Measurements from ENCODE around the gene MAMLD1. TPM values are rescaled to one million over a fixed set of nuclear protein-coding genes. Genes with fewer than 3 reads are reported as not detected.

Gene MAMLD1
- total RNA-seq, 4 donors from 2014 or later, result 0.20 to 1.2 (median 0.95) TPM; not detected in 1

- Histone ChIP-seq H3K4me1 (peaks cover 0 to 28% (median 9%) of the 10 kb centered on the region in 4 donors), H3K27me3 (peaks cover 34% of the 10 kb centered on the region), H3K4me3 (peak overlapping the region in 3 of 4 donors; percentile 42 to 68 (median 44)), H3K27ac (no peak overlapping the region), H3K36me3 (no peaks in the 10 kb centered on the region), H3K9me3 (no peaks in the 10 kb centered on the region)
- no peak for TF ChIP-seq POLR2A (IDR thresholded peaks at IDR 0.05)
- peak in 1 of 3 donors; percentile 13 for TF ChIP-seq POLR2AphosphoS5 (IDR thresholded peaks at IDR 0.05)
- no peak for TF ChIP-seq EP300 (IDR thresholded peaks at IDR 0.05; ENCODE audit: low read depth)
- TF ChIP-seq CTCF (IDR thresholded peaks at IDR 0.05), result no peak
- intact Hi-C loops (cut with DNase I; ENCODE audit: low total_unique reads) (no loop called here), in situ Hi-C loops (cut with MboI; ENCODE audit: low pct_ligation_motif_present in 1 of 4, low pct_unique_long_range_greater_than_20kb in 1 of 4, low sequenced_read_pairs in 3 of 4) (loop anchor here in 2 of 4 donors (25.0 kb wide), 1 partner anchor 399 kb away; no protein-coding TSS in a partner anchor)
- WGBS, 2 donors (ENCODE audit: low coverage in 1 of 2), result 49% methylated on average over 37 of the region's 43 CpGs; no CpG with 5 or more reads in 1 of the 2 donors
- peak; percentile 22 for DNase-seq
Measured at GRCh38 chrX:150361070-150361776, 1.9 kb upstream of the MAMLD1 start.

GRCh38 chrX:150361777-150362351 is 1.3 kb upstream of the MAMLD1 start:
- H3K27ac ChIP-seq, result peak overlapping the region in 2 of 4 donors; percentile 79 to 86
- peaks cover 34% of the 10 kb centered on the region for H3K27me3 ChIP-seq
- in situ Hi-C loops (cut with MboI; ENCODE audit: low pct_ligation_motif_present in 1 of 4, low pct_unique_long_range_greater_than_20kb in 1 of 4, low sequenced_read_pairs in 3 of 4), result loop anchor here in 2 of 4 donors (25.0 kb wide), 1 partner anchor 400 kb away; no protein-coding TSS in a partner anchor
- no peaks in the 10 kb centered on the region for H3K9me3 ChIP-seq
- peak overlapping the region; percentile 3 to 68 (median 43) for H3K4me3 ChIP-seq
- intact Hi-C loops (cut with DNase I; ENCODE audit: low total_unique reads), result no loop called here
- H3K36me3 ChIP-seq, result no peaks in the 10 kb centered on the region
- peaks cover 0 to 28% (median 9%) of the 10 kb centered on the region in 4 donors for H3K4me1 ChIP-seq
- no peak for DNase-seq
- TF ChIP-seq POLR2A (IDR thresholded peaks at IDR 0.05), result no peak
- no peak for TF ChIP-seq POLR2AphosphoS5 (IDR thresholded peaks at IDR 0.05)
- no peak for TF ChIP-seq CTCF (IDR thresholded peaks at IDR 0.05)
- no peak for TF ChIP-seq EP300 (IDR thresholded peaks at IDR 0.05; ENCODE audit: low read depth)
- 41% methylated on average over 36 of the region's 37 CpGs; no CpG with 5 or more reads in 1 of the 2 donors for WGBS, 2 donors (ENCODE audit: low coverage in 1 of 2)

- H3K27ac ChIP-seq, result peak overlapping the region; percentile 79 to 88 (median 85)
- H3K4me3 ChIP-seq, result peak overlapping the region; percentile 20 to 68 (median 43)
- in situ Hi-C loops (cut with MboI; ENCODE audit: low pct_ligation_motif_present in 1 of 4, low pct_unique_long_range_greater_than_20kb in 1 of 4, low sequenced_read_pairs in 3 of 4) (loop anchor here in 2 of 4 donors (25.0 kb wide), 1 partner anchor 401 kb away; no protein-coding TSS in a partner anchor), intact Hi-C loops (cut with DNase I; ENCODE audit: low total_unique reads) (no loop called here)
- no peak for TF ChIP-seq POLR2A (IDR thresholded peaks at IDR 0.05)
- no peak for TF ChIP-seq EP300 (IDR thresholded peaks at IDR 0.05; ENCODE audit: low read depth)
- TF ChIP-seq CTCF (IDR thresholded peaks at IDR 0.05), result no peak
- no peak for TF ChIP-seq POLR2AphosphoS5 (IDR thresholded peaks at IDR 0.05)
- peak; percentile 14 for DNase-seq
- H3K27me3 ChIP-seq, result peaks cover 34% of the 10 kb centered on the region
- no peaks in the 10 kb centered on the region for H3K9me3 ChIP-seq
- no peaks in the 10 kb centered on the region for H3K36me3 ChIP-seq
- H3K4me1 ChIP-seq, result peaks cover 0 to 28% (median 9%) of the 10 kb centered on the region in 4 donors
- WGBS, 2 donors (ENCODE audit: low coverage in 1 of 2), result 48% methylated on average over 58 of the region's 67 CpGs; no CpG with 5 or more reads in 1 of the 2 donors
Measured at GRCh38 chrX:150363561-150364346, 637 bp downstream of the MAMLD1 start.

Measured in transverse colon (tissue), 4 donors.